Thyroid gland (tissue), 4 donors: Measurements from ENCODE around the gene MITF. TPM values are rescaled to one million over a fixed set of nuclear protein-coding genes. Genes with fewer than 3 reads are reported as not detected.

Experiments used
- DNase-seq, 2 donors: peaks; one replicate each; pipeline ENCODE4 v3.0.0-alpha.2; 2019
- H3K27ac ChIP-seq, 3 donors: fragments of 200-600 bp; sonication (generic); 1 replicate in 2 of 3; 2 replicates in 1 of 3; pipeline ENCODE4 v1.5.1; 2016 to 2019; ENCODE audit warnings: mild to moderate bottlenecking in 1 of 3, moderate library complexity in 1 of 3
- H3K27me3 ChIP-seq: fragments of 200-600 bp; sonication (generic); one replicate; pipeline ENCODE4 v1.5.1; 2019
- H3K36me3 ChIP-seq, 2 donors: fragments of 200-600 bp; sonication (generic); one replicate each; pipeline ENCODE4 v1.5.1; 2016 to 2019
- H3K4me1 ChIP-seq, 2 donors: fragments of 200-600 bp; sonication (generic); one replicate each; pipeline ENCODE4 v1.5.1; 2017 to 2019
- H3K4me3 ChIP-seq, 3 donors: fragments of 200-600 bp; sonication (generic); replicated peaks in 1 of 3; 1 replicate in 2 of 3; 2 replicates in 1 of 3; pipeline ENCODE4 v1.5.1; 2016; ENCODE audit warnings: mild to moderate bottlenecking in 1 of 3
- H3K9me3 ChIP-seq: fragments of 200-600 bp; sonication (generic); one replicate; pipeline ENCODE4 v1.5.1; 2017
- CTCF ChIP-seq, 6 experiments: fragments of 200-600 bp in 3 of 6; fragments of 450-650 bp in 3 of 6; sonication (generic) in 3 of 6; IDR thresholded peaks; one replicate each; pipeline ENCODE4 v1.5.1; 2016 to 2019; ENCODE audit warnings: antibody characterized with exemption in 6 of 6, mild to moderate bottlenecking in 2 of 6, inconsistent platforms in 1 of 6, moderate library complexity in 1 of 6
- POLR2A ChIP-seq, 2 donors: fragments of 450-650 bp; IDR thresholded peaks; one replicate each; pipeline ENCODE4 v1.6.1; 2017; ENCODE audit warnings: antibody characterized with exemption in 2 of 2, mild to moderate bottlenecking in 2 of 2, moderate library complexity in 1 of 2
- WGBS, 2 donors: methylation state at CpG; one replicate each; pipeline ENCODE4 v1.1.5; 2017; 5-methylcytosine and 5-hydroxymethylcytosine counted together
- intact Hi-C: fragments of 100-400 bp; cut with DNase I; formaldehyde crosslinking; loops from one replicate; pipeline ENCODE4 v1.15.1; 2023
- total RNA-seq, 4 donors: library from RNA; depleted of rRNA; stranded (reverse); fragments of >200 nt; gene quantifications; one replicate each; pipeline ENCODE4 v1.2.3, GENCODE V29; 2016

Gene MITF
- total RNA-seq, 4 donors from 2014 or later = 22.4 to 52.1 (median 26.4) TPM

DNA sequence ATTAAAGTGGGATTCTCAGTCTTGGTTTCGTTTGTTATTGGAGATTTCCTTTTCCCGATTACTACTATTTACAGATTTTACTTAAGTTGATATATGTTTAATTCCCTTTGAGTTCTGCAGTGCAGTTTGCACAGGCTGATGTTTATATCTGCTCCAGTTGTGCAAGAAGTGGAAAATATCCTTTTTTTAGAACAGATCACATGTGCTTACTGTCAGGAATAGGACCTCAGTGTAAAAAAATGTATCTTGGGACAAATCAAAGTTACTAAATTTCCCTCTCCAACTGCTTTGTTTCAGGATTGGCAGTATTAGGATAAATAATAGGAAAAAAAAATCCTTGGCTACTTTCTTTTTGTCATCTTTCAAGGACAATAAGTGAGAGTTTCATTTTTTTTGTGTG is 6.9 kb downstream of the MITF start:
- intact Hi-C loops = no loop called here
- no peak overlapping the region for H3K4me3 ChIP-seq
- no peaks in the 10 kb centered on the region for H3K27me3 ChIP-seq
- peaks cover 0 to 4% of the 10 kb centered on the region in 2 donors for H3K4me1 ChIP-seq
- 72 to 78% methylated on average over 2 of the region's 2 CpGs for WGBS, 2 donors
- no peak overlapping the region for H3K27ac ChIP-seq
- H3K9me3 ChIP-seq = no peaks in the 10 kb centered on the region
- no peak for DNase-seq
- no peaks in the 10 kb centered on the region for H3K36me3 ChIP-seq
- TF ChIP-seq CTCF (IDR thresholded peaks at IDR 0.05) = no peak
- no peak for TF ChIP-seq POLR2A (IDR thresholded peaks at IDR 0.05)

- DNase-seq = no peak
- no peak overlapping the region for H3K27ac ChIP-seq
- TF ChIP-seq POLR2A (IDR thresholded peaks at IDR 0.05) = no peak
- TF ChIP-seq CTCF (IDR thresholded peaks at IDR 0.05) = no peak
- H3K36me3 ChIP-seq = no peaks in the 10 kb centered on the region
- peaks cover 0 to 4% of the 10 kb centered on the region in 2 donors for H3K4me1 ChIP-seq
- no peak overlapping the region for H3K4me3 ChIP-seq
- WGBS, 2 donors = 87 to 88% methylated on average over 2 of the region's 2 CpGs
- no peaks in the 10 kb centered on the region for H3K27me3 ChIP-seq
- H3K9me3 ChIP-seq = no peaks in the 10 kb centered on the region
- intact Hi-C loops = no loop called here
These were observed 8.4 kb downstream of the MITF start for GRCh38 chr3:69747511-69748258.

DNA sequence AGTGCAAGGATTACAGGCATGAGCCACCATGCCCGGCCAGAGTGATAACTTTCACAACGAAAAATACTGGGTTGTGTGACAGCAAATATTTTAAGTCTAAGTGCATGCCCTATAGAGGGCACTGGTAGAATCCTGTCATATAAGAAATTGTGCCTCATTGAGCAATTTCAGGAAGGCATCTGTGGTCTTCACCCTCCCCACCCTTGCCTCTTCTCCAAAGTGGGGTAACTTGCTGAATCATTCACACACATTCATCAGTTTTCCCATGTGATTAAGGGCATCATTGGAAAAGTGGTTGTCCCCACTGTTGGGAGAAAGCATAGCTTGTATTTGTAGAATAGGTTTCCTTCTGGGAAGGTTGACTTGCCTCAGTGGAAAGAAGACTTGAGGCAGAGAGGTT is 9.2 kb downstream of the MITF start:
- WGBS, 2 donors = 80 to 87% methylated on average over 2 of the region's 2 CpGs
- Histone ChIP-seq H3K4me1 (peaks cover 0 to 4% of the 10 kb centered on the region in 2 donors), H3K36me3 (no peaks in the 10 kb centered on the region), H3K27ac (no peak overlapping the region), H3K9me3 (no peaks in the 10 kb centered on the region), H3K27me3 (no peaks in the 10 kb centered on the region), H3K4me3 (no peak overlapping the region)
- no peak for DNase-seq
- intact Hi-C loops = no loop called here
- TF ChIP-seq POLR2A (IDR thresholded peaks at IDR 0.05) (no peak), CTCF (IDR thresholded peaks at IDR 0.05) (no peak)

DNA sequence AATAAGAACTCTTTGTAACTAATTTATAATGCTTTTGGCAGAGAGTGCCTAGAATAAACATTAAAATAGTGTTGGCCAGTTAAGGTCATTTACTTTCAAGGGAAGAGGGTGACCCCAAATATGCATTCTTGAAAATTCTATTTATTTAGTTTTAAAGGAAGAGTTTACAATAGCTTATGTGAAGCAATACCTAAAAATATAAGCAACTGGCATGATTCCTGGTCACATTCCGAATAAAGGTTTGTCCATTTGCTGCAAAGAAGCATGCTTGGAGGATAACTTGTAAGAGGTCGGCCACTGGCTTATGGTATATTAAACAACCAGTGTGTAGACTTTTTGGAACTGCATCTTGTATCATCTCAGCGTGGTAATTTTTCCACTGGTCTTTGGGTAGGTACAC is 10.2 kb downstream of the MITF start:
- no peak overlapping the region for H3K27ac ChIP-seq
- 94% methylated on average over 3 of the region's 3 CpGs for WGBS, 2 donors
- H3K4me3 ChIP-seq = no peak overlapping the region
- no peaks in the 10 kb centered on the region for H3K36me3 ChIP-seq
- no peak for DNase-seq
- H3K9me3 ChIP-seq = no peaks in the 10 kb centered on the region
- no peak for TF ChIP-seq POLR2A (IDR thresholded peaks at IDR 0.05)
- TF ChIP-seq CTCF (IDR thresholded peaks at IDR 0.05) = no peak
- H3K27me3 ChIP-seq = no peaks in the 10 kb centered on the region
- H3K4me1 ChIP-seq = peaks cover 0 to 4% of the 10 kb centered on the region in 2 donors
- intact Hi-C loops = no loop called here

GRCh38 chr3:69750549-69750948 is 11.3 kb downstream of the MITF start:
- no peaks in the 10 kb centered on the region for H3K36me3 ChIP-seq
- 89 to 91% methylated on average over 2 of the region's 2 CpGs for WGBS, 2 donors
- no peaks in the 10 kb centered on the region for H3K9me3 ChIP-seq
- no peaks in the 10 kb centered on the region for H3K27me3 ChIP-seq
- H3K27ac ChIP-seq = no peak overlapping the region
- TF ChIP-seq POLR2A (IDR thresholded peaks at IDR 0.05) (no peak), CTCF (IDR thresholded peaks at IDR 0.05) (no peak)
- no peak overlapping the region for H3K4me3 ChIP-seq
- DNase-seq = no peak
- intact Hi-C loops = no loop called here
- peaks cover 0 to 4% of the 10 kb centered on the region in 2 donors for H3K4me1 ChIP-seq
